ENCODE results near the gene PERM1.
"Not testable (repeated sequence)": the region's sequence is repeated elsewhere in the genome, so short reads cannot be mapped to it uniquely, and the experiment has no call there.

The PERM1 gene

DNA sequence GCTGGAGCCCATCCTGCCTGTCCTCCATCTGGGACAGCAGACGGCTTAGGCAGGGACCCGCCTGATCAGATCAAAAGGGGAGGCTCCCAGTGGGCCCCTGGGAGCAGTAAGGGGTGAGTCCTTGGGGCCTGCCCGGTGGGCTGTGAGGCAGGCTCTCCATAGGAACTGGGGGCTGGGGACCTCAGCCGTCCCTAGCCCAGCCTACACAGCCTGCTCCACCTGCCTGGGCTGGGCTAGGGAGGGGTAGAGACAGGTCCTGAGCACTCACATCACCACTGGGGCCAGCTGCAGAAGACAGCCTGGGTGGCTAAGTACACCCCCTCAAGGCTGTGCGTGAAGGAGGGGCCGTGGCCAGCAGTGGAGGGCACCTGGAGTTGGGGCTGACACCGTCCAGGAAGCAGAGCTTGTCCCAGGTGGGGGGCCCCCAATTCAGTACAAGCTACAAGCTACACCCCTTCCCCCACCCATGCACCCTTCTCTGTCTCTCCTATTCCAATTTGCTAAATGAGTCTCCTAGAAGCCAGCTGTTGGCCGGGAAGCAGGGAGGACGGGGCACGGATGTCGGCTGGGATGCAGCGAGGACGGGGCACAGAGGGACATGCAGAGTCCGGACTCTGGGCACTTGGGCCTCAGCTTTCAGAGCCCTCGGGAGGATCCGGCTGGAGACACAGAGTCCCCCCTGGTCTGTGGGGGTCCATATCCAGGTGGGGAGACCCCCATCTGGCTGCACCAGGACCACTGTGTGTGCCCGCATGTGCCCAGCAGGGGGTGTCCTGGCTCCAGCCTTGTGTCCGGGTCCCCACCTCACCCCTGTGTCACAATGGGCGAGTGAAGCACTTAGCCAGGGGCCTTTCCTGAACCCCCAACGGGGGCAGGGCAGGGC lies 33.1 kb upstream of the PERM1 start:
- DNase-seq, result peak; percentile 42

DNA sequence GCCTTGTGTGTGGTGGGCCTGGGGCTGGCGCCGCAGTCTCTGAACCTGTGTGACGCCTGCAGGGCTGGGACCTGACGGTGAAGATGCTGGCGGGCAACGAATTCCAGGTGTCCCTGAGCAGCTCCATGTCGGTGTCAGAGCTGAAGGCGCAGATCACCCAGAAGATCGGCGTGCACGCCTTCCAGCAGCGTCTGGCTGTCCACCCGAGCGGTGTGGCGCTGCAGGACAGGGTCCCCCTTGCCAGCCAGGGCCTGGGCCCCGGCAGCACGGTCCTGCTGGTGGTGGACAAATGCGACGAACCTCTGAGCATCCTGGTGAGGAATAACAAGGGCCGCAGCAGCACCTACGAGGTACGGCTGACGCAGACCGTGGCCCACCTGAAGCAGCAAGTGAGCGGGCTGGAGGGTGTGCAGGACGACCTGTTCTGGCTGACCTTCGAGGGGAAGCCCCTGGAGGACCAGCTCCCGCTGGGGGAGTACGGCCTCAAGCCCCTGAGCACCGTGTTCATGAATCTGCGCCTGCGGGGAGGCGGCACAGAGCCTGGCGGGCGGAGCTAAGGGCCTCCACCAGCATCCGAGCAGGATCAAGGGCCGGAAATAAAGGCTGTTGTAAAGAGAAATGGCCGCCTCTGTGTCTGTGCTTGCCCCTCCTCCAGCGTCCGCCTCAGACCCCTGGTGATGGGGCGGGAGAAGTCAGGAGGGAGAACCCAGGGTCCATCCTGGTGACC lies 32.2 kb upstream of the PERM1 start:
- DNase-seq, result peak; percentile 50

DNA sequence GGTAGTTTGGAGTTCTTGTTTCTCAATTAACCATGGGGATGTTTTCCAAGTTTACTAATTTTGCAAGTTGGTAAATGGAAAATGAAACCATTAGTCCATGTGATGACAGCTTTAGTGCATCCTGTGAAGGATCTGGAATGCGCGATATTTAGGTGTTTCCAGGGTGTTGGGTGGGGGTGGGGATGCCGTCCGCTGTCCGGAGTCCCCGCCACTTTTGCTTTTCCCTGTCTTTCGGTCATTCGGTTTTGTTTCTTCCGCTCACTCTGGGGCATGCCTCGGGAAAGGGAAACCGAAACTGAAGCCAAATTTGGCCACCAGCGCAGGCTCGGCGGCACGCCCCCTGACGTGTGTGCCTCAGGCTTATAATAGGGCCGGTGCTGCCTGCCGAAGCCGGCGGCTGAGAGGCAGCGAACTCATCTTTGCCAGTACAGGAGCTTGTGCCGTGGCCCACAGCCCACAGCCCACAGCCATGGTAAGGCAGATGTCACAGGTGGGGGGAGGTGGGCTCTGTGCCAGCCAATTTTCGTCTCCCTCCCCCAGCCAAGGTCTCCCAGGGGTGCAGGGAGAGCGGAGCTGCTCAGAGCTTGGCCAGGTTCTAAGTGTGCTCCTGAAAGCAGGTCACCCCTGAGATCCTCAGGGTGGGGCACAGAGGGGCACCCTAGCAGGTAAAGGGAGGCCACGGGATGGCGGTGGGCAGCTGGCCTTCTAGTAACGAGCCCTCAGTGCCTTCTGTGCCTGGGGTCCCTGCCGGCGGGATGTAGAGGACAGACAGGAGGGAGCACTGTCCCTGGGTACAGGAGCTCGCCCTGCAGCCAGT lies 31.4 kb upstream of the PERM1 start, which contains the start of gene ISG15:
Gene ISG15 (plus strand): TSS at position 393 of the 817 bp plus-strand sequence. CDS start 77 bp downstream, at position 470.
- no peak for DNase-seq

DNA sequence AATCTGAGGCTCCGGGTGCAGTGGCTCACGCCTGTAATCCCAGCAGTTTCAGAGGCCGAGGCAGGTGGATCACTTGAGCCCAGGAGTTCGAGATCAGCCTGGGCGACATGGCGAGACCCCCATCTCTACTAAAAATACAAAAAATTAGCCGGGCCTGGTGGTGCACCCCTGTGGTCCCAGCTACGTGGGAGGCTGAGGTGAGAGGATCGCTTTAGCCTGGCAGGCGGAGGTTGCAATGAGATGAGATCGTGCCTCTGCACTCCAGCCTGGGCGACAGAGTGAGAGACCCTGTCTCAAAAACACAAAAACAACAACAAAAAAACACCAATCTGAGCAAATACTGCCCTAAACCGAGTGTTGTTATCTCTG lies 30.8 kb upstream of the PERM1 start:
- not testable (repeated sequence) for DNase-seq

DNA sequence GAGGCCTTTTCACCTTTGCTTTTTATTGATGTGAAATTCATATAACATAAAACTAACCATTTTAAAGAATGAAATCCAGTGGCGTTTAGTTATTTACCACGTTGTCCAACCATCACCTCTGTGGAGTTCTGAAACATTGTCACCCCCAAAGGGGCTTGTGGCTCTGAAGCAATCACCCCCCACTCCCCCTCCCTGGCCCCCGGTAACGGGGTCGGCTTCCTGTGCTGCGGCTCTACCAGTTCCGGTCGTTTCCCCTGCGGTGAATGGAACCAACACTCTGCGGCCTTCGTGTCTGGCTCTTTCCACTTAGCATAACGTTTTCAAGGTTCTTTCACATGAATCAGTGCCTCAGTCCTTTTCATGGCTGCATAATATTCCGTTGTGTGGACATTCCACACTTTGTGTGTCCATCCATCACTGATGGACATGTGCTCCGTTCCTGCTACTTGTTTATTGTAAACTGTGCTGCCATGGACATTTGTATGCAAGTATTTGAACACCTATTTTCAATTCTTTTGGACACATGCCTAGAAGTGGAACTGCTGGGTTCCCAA lies 29.6 kb upstream of the PERM1 start:
- no peak for DNase-seq

DNA sequence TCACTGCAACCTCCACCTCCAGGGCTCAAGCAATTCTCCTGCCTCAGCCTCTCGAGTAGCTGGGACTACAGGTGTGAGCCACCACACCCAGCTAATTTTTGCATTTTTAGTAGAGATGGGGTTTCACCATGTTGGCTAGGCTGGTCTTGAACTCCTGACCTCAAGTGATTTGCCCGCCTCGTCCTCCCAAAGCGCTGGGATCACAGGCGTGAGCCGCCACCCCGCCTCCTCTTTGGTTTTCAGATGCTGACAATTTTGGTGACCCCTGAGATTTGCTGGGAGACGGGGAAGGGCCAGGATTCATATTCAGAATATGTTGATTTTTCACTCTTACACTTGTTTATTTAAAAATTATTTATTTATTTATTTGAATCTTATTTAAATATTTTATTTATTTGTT lies 28.2 kb upstream of the PERM1 start:
- not testable (repeated sequence) for DNase-seq

DNA sequence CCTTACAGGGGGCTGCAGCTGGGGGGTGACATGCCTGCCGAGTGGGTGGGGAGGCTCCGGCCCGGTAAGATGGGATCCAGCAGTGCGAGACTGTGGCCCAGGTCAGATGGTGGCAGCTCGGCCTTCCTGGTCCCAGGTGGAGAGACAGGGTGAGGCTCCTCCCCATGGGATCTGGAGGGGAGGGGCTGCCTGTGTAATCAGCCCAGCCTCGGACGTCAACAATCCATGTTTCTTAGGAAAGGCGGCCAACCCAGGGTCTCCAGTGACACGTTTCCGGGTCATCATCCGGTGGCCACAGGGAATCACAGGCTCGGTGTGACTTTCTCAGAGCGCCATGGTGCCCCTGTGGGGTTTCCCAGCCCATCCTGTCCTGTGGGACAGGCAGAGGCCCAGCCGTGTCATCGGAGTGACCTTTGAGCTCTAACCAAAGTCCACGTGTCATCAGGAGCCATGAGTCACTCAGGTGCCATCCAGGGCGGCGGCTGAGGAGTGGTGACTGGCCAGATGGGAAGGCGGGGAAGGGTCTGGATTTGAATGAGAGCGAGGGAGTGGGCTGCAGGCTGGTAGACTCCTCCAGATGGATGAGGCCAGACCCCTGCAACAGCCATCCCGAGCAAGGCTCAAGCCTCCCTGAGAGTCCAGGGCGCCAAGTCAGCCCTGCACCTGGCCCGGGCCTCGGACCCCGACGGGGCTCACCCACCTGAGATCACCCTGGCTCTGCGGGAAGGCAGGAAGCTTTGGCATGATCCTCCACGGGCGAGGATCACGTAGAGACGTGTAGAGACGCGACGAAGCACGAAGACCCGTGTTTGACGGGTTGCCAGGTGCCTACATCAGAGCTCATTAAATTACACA lies 24.6 kb upstream of the PERM1 start:
- DNase-seq, result no peak

DNA sequence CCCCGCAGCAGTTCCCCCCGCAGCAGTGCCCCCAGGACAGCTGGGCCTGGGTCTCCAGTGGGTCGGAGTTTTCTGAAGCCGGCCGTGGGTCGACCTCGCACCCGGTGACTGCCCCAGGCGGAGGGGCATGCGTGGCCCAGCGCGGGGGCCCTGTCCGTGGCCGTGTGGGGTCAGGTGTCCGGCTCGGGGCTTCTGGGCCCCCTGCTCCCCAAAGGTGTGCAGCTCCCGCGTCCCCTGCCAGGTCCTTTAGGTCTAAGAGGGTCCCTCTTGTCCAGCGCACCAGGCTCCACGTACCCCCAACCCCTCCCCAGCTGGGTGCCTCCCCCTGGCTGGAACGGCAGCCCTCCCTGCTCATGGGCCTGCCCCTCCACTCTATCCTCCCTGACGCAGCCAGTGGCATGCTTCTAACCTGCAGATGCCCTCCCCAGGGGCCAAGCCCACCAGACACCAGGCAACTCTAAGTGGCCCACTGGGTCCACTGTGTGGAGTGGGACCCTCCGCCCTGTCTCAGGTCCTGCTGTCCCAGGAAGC lies 23.9 kb upstream of the PERM1 start:
- DNase-seq, result no peak

DNA sequence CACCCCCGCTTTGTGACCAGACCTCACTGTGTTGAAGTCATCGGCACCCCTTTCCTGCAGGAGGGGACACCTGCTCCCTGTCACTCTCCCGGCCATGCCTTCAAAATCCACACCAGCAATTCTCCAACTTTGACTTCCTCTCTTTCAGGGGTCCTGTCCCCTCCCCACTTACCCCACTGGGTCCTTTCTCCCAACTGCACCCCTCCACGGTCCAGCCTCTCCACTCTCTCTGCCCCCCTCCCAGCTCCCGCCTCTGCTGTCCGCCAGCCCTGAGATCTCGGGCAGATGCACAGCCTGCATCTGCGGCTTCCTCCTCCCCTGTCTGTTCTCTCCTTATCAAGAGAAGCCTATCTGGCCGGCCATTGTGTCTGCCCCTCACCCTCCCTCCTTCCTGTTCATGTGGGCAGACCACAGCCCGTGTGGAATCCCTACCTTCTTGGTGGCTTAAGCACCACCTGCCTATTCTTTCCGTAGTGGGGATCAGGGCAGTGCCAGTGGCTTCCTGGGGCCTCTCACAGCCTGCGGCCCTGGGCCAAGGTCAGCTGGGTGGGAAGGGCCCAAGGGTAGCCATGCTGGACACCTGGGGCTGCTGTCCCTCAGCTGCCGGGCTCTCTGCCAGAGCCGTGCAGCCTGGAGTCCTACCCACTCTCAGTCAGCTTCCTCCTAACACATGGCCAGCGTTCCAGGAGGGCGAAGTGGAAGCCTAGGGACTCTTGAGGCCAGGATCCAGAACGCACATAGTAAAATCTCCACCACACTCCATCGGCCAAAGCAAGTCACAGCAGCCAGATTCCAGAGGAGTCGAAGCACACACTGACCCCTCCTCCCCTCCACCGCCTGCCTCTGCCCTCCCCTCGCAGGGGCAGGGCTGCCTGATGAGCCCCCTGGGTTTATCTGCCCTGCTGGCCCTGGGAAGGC lies 23.1 kb upstream of the PERM1 start:
- no peak for DNase-seq

DNA sequence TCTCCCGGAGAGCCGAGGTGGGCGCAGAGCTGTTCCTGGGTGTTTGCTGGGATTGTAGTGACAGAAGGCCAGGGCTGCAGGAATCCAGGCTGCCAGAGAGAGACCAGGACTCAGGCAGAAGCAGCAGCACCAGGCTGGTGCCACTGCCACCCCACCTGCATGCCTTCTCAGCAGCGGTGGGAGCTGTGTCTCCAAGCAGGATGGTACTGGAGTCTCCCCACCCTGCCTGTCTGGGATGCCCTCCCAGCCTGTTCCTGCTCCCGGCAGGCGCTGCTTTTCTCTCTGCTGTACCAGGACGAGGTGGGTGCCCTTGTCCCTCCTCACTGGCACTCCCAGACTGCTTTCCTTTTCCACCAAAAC lies 22.5 kb upstream of the PERM1 start:
- DNase-seq, result no peak

DNA sequence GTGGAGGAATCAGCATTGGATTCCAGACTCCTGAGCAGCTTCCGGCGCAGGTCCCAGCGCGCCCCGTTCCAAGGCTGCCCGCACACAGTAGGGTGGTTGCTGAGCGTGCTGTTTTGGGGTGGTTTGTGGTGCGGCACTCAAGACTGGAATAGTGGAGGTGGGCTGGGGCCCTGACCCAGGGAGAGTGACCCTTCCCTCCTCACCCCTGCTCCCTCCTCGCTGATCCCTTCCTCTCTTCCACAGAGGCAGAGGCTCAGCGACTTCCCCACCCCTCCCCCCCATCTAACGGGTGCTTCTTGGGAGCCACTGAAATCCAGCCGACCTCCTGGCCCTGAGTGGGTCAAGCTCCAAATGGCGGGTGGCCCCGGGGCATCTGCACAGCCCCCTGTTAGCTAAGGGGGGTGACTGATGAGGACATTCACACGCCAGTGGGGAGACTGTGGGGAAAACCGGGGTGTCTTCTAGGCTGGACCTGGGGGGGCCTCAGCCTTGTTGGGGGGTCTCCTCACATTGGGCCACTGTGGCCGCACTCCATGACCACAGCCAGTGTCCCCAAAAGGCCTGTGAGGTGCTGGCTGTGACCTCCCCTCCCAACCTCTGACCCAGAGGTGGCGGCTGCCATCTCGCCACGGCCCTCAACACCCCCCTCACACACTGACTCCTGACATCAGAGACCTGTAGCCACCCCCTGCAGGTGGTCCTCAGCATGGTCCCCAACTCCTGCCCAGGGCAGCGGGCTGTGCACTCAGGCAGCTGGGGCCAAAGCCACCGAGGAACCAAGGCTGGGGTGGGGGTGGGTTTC lies 21.9 kb upstream of the PERM1 start:
- no peak for DNase-seq

DNA sequence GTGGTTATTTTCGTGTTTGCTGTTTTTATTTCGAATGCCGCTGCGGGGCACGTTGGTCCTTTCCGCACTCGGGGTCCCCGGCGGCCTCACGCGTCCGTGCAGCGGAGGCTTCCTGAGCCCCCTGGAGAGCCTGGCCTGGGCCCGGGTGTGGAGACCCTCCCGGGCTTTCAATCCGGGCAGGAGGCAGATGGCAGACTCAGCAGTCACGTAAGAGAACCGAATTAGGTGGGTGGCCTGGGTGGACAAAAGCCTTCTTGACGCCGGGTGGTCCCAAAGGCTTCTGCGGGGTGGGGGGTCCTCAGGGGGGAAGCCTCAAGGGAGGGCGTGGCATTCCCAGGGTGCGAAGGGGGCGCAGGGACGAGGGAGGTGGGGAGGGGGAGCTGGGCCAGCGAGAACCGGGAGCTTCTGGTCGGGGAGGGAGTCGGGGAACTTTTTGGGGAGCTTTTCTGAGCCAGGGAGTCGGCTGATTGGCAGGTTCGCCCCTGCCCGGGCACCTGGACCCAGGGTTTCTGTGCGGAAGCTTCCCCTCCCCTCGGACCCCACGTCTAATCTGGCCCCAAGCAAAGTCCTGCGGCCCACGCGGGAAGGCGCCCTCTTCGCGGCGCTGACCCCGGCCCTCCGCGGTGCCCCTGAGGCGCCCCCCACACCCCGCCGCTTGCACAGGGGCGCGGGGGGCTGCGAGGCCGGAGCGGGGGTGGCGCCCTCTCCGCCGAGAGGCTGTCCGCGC lies 19.3 kb upstream of the PERM1 start:
- no peak for DNase-seq

DNA sequence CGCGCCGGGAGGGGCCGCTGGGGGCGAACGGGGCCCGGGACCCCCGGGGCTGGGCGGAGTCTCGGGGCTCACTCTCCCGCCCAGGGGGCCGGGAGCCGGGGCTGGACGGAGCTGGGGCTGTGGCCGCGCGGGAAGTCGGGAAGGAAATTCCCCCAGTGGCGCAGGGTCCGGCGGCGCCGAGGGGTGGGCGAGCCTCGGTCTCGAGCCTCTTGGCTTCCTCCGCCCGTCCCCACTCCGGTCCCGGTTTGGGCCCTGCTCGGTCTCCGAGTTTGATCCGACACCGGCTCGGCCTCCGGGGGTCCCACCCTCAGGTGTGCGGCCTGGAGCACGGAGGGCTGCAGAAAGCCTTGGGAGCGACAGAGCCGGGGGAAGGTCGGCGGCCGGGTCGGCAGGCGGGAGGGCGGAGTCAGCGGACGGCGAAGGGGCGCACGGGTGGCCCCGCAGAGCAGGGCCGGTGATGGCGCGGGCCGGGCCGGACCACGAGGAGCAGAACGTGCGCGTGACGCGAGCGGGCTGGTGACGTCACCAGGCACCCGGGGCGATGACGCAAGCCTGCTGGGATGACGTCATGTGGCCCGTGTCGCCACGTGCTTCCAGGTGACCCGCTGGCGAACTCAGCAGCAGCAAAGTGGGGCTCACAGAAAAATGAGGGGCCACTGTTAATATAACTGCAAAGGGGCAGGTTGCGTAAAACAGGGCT lies 18.6 kb upstream of the PERM1 start:
- DNase-seq, result peak; percentile 67

DNA sequence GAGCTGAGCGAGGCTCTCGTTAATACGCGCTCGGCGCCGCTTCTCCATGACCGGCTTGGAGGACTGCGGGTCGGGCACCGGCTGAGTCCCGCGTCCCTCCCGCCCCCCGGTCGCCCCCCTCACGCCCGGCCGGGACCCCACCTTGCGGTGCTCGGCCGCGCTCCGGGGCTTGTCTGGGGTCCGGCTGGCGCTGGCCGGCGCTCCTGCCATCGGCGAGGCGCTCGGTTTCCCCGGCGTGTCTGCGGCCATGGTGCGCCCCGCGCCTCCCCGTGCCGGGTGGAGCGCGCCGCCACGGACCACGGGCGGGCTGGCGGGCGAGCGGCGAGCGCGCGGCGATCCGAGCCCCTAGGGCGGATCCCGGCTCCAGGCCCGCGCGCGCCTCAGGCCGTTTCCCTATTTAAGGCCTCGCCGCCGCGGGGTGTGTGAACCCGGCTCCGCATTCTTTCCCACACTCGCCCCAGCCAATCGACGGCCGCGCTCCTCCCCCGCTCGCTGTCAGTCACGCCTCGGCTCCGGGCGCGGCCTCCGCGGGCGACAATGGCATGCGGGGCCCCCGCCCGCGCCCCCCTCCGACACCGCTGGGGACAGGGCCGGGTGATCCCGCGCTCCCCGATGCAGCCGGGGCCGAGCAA lies 17.9 kb upstream of the PERM1 start, which contains the start of gene HES4:
Gene HES4 (minus strand): TSS at position 373 of the 632 bp plus-strand sequence. CDS start 124 bp downstream, at position 249.
- DNase-seq, result peak; percentile 91

DNA sequence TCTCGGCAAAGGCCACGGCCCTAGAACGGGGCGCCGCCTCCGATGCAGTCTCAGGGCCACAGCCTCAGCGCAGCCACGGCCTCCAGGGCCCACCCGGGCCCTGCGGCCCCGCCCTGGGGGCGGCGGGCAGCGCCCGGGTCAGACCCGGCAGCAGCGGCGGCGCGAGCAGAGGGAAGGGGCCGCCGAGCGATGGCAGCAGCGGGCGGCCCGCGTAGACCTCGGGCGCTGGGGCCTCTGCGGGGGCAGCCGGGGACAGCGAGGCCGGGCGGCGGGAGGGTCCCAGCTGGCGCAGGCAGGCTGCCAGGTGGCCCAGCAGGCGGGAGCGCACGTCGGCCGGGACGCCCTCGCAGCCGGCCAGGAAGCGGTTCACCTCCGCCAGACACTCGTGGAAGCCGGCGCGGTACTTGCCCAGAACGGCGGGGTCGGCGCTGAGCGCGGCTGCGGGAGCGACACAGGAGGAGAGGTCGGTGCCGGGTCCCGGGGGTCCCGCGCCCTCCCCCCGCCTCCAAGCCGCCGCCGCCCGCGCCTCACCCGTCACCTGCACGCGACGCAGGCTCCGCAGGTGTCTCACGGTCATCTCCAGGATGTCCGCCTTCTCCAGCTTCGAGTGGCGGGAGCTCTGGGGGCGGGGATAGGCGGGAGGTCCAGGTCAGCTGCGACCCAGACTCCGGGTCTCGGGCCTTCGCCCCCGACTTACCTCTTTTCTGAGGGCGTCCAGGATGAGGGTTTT lies 17.3 kb upstream of the PERM1 start:
- peak; percentile 68 for DNase-seq

DNA sequence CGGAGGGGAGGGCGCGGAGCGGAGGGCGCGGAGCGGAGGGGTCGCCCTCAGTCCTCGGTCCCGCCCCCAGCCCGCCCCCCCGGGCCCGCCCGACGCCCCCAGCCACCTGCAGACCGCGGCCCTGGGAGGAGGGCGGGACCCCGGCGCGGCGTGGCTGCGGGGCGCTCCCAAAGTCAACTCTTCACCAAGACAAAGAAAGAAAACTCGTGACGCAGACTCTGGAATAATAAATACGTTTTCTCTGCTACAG lies 16.8 kb upstream of the PERM1 start:
- no peak for DNase-seq

DNA sequence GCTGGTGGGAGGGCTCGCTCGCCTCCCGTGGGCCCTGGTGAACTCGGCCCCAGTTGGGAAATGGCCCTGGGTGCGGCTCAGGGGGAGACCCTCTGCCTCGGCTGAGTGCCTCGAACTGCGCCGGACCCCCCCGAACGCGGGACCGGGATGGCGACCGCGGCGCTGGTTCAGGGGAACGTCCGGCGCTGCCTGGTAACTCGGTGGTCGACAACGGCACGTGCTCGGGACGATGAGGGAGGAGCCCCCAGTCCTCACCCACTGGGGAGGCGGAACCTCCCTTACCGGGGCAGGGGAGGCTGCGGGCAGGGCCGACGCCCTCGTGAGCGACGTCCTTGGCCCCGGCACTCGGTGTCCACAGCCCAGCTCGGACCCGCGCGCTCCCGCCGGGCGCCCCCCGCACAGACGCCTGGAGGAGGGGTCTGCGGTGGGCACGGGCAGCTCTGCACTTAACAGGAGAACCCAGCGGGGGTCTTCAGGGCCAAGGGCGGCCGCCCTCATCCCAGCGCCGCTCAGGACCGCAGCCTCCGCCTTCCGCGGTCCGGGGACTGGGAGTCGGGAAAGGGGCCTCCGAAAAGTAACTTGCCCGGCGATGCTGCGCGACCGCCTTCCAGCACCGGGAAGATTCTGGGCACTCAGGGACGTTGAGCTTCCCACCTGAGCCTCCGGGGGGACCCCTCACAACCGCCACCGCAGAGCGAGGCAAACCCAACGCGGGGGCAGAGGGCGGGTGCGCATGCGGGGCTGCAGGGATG lies 16.3 kb upstream of the PERM1 start:
- DNase-seq, result no peak
